Measurements from ENCODE around the gene PRPS1L1.
A peak's percentile ranks its signal among the peaks of the same experiment; 100 is the strongest.

Gene PRPS1L1

GRCh38 chr7:17986851-17987250 lies 40.8 kb downstream of the PRPS1L1 start:
- TF ChIP-seq CTCF (IDR thresholded peaks at IDR 0.05; ENCODE audit: low read depth, low read length) = no peak
- DNase-seq (ENCODE audit: extremely low read depth, low read depth) = peak; percentile 18

GRCh38 chr7:17985473-17986239 lies 42.0 kb downstream of the PRPS1L1 start:
- no peak for TF ChIP-seq CTCF (IDR thresholded peaks at IDR 0.05; ENCODE audit: low read depth, low read length)
- no peak for DNase-seq (ENCODE audit: extremely low read depth, low read depth)

- no peak for TF ChIP-seq CTCF (IDR thresholded peaks at IDR 0.05; ENCODE audit: low read depth, low read length)
- no peak for DNase-seq (ENCODE audit: extremely low read depth, low read depth)
These were observed 43.4 kb downstream of the PRPS1L1 start for GRCh38 chr7:17984288-17984687.

GRCh38 chr7:17983221-17984062 lies 44.2 kb downstream of the PRPS1L1 start:
- DNase-seq (ENCODE audit: extremely low read depth, low read depth) = no peak
- no peak for TF ChIP-seq CTCF (IDR thresholded peaks at IDR 0.05; ENCODE audit: low read depth, low read length)

- DNase-seq (ENCODE audit: extremely low read depth, low read depth) = no peak
These were observed 50.7 kb downstream of the PRPS1L1 start for GRCh38 chr7:17976952-17977351.

More at GRCh38 chr7:17976952-17977351, 50.7 kb downstream of the PRPS1L1 start:
- TF ChIP-seq CTCF (IDR thresholded peaks at IDR 0.05; ENCODE audit: low read depth, low read length) = no peak

Data from AG09319 (cell line).